Erythroblast (primary cell): Measurements from ENCODE around the gene VAMP2.
"Not testable (repeated sequence)": the region's sequence is repeated elsewhere in the genome, so short reads cannot be mapped to it uniquely, and the experiment has no call there.

Experiments
- DNase-seq, 2 experiments: peaks; one replicate each; lab custom pipeline; 2025; lab: John Stamatoyannopoulos, UW
- GATA1 ChIP-seq: IDR thresholded peaks from 2 replicates; pipeline ENCODE4 v1.6.1; 2011; ENCODE audit warnings: low read depth, mild to moderate bottlenecking, control low read depth, low read length, moderate library complexity
- POLR2A ChIP-seq: IDR thresholded peaks from 2 replicates; pipeline ENCODE4 v1.6.1; 2011; ENCODE audit warnings: mild to moderate bottlenecking, low read length

VAMP2 gene

GRCh38 chr17:8187517-8188262, 24.9 kb upstream of the VAMP2 start:
- peak; percentile 97 to 98 for DNase-seq
- TF ChIP-seq GATA1, result no peak
- TF ChIP-seq POLR2A, result peak; percentile 47

GRCh38 chr17:8186787-8187516, 24.2 kb upstream of the VAMP2 start:
- peak; percentile 96 to 97 for DNase-seq

GRCh38 chr17:8186446-8186786, 23.7 kb upstream of the VAMP2 start:
- no peak for DNase-seq
- TF ChIP-seq POLR2A (no peak), GATA1 (no peak)

More at GRCh38 chr17:8186787-8187516, 24.2 kb upstream of the VAMP2 start:
- TF ChIP-seq POLR2A (peak; percentile 58), GATA1 (no peak)

GRCh38 chr17:8185582-8186445, 23.1 kb upstream of the VAMP2 start:
- no peak for TF ChIP-seq POLR2A
- no peak for TF ChIP-seq GATA1
- peak; percentile 83 to 93 for DNase-seq

GRCh38 chr17:8176998-8177731, 14.4 kb upstream of the VAMP2 start:
- no peak for DNase-seq
- no peak for TF ChIP-seq GATA1
- no peak for TF ChIP-seq POLR2A

GRCh38 chr17:8176197-8176940, 13.6 kb upstream of the VAMP2 start, which contains the start of gene TMEM107:
Gene TMEM107 (minus strand): TSS chr17:8176380. CDS start chr17:8176286, 94 bp downstream.
- no peak for TF ChIP-seq GATA1
- TF ChIP-seq POLR2A, result peak; percentile 70
- peak; percentile 89 to 92 for DNase-seq

- TF ChIP-seq GATA1 (no peak), POLR2A (no peak)
- no peak for DNase-seq
Measured at GRCh38 chr17:8175795-8176196, 13.0 kb upstream of the VAMP2 start.

GRCh38 chr17:8173871-8174322, 11.1 kb upstream of the VAMP2 start:
- DNase-seq, result no peak
- no peak for TF ChIP-seq POLR2A
- TF ChIP-seq GATA1, result no peak

- peak; percentile 93 to 97 for DNase-seq
- TF ChIP-seq POLR2A, result peak; percentile 100
- peak; percentile 26 for TF ChIP-seq GATA1
Measured at GRCh38 chr17:8173056-8173870, 10.5 kb upstream of the VAMP2 start.

GRCh38 chr17:8170186-8170585, 7.4 kb upstream of the VAMP2 start:
- DNase-seq, result not testable (repeated sequence)

- no peak for DNase-seq
- TF ChIP-seq POLR2A (no peak), GATA1 (no peak)
Measured at GRCh38 chr17:8167526-8167925, 4.8 kb upstream of the VAMP2 start.
